HG03565 (cell line): ENCODE measurements around the gene SCYGR3.

Source experiments
- ATAC-seq: cut with Tn5 transposase; IDR thresholded peaks from one replicate; pipeline ENCODE4 v1.9.1; 2021; ENCODE audit warnings: mild to moderate bottlenecking, moderate library complexity; ENCODE audit not compliant: unreplicated experiment

The SCYGR3 gene, protein sequence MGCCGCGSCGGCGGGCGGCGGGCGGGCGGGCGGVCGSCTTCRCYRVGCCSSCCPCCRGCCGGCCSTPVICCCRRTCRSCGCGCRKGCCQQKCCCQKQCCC

GRCh38 chr2:227614740-227615139, at the start of gene SCYGR3:
SCYGR3 (minus strand) TSS chr2:227614840; CDS start chr2:227614840, 0 bp downstream.
- no peak for ATAC-seq

GRCh38 chr2:227661827-227662226, 47.2 kb upstream of the SCYGR3 start:
- ATAC-seq = no peak

- ATAC-seq = no peak
These were observed 46.5 kb upstream of the SCYGR3 start for GRCh38 chr2:227661025-227661649.

DNA sequence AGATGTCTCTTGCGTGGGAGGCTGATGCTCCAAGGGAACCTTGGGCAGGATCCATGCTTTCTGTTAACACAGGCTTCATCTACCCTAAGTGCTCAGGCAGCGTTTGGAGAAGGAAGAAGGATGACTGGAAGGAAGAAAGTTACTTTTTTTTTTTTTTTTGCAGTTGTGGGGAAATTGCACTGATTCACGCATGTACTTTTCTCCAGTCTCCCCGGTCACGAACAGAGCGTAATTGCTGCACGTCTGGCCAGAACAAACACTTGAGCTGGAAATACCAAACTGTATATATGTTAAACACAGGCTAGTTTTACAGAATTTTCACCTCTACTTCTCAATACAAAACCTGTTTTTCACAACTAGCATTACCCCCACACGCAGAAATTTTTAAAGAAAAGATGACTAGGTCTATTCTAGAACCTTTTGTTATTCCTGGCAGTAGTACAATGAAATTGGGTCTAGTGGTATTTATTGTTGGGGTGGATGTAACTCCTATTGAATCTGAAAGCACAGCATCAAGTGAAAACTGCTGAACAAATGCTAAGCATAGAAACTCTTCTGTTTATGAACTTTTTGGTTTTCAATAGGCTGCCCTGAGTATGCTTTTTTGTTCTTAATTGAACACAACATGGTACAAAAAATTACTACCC, 42.7 kb upstream of the SCYGR3 start:
- no peak for ATAC-seq

GRCh38 chr2:227655454-227655853, 40.8 kb upstream of the SCYGR3 start:
- no peak for ATAC-seq

GRCh38 chr2:227654426-227654825, 39.8 kb upstream of the SCYGR3 start:
- no peak for ATAC-seq

DNA sequence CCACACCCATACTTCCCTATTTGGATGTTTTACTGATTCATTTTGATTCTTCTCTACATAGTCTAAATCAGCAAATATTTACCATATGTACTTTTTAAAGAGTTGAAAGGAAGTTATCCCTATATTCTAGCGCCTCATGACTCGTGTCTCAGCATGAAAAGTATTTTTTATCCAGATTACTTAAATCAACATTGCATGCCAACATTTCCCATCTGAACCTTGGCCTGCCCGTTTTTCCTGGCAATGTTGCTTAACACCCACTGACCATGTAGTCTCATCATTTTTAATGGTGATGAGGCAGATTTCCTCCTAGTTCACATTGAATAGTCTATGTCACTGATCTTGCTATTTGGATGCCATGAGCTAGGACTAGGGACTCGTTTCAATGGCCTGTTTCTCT, 38.8 kb upstream of the SCYGR3 start:
- no peak for ATAC-seq

- no peak for ATAC-seq
These were observed 29.4 kb upstream of the SCYGR3 start for GRCh38 chr2:227643990-227644551.

- ATAC-seq = no peak
These were observed 28.0 kb upstream of the SCYGR3 start for GRCh38 chr2:227642656-227643055.

DNA sequence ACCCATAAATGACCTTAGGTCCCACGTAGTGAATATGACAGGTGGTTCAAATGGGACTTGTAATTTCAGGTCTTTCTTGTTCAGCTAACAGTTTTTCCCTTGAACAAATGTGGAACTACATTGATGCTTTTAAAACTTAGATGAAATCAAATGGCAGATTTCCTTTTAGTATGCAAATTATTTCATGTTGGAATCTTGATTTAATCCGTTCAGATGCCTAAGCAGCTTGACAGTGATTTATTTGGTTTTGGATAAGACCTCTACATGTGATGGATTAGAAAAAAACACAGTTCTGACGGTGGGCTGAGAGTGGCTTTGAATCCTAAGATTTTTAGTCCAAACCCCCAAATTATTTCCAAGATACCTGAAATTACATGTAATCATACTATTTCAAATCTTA, 19.6 kb upstream of the SCYGR3 start:
- ATAC-seq = no peak

DNA sequence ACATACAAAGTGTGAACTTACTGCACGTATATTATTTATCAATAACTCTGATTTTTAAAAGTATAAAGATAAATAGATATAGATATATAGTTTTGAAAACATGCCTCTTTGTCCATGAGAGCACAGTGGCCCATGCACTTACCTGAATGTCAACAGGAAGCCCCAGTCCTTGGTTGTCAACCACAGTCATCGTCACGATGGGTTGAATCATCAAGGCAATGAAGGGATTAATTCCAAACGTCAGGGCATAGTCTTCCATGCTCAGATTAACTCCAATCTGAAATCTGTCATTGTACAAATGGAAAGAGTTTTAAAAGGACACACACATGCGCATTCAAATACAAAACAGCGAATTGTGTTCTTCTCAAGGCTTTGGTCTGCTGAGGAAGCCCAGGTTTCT, 18.2 kb upstream of the SCYGR3 start:
- ATAC-seq = no peak

- no peak for ATAC-seq
These were observed 15.7 kb upstream of the SCYGR3 start for GRCh38 chr2:227630322-227630721.

- ATAC-seq = no peak
These were observed 14.8 kb upstream of the SCYGR3 start for GRCh38 chr2:227629435-227629834.

DNA sequence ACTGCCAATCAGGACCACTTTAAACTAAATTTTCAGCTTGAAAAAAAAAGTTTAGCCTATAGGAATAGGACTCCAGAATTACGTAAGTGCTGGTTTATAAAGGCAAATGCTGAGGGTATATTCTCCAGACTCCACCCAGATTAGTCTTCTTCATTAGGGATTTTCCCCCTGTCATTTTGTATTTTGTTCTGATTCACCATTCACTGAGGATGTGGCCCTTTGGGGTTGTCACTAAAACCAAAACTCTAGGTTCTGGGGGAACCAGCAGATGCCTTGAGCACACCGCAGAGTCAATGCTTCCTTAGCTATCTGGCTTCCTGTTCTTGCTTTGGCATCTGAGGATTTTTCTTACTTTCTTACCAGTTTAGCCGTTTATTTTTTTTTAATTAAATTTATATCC, 13.1 kb upstream of the SCYGR3 start:
- ATAC-seq = peak; percentile 96

DNA sequence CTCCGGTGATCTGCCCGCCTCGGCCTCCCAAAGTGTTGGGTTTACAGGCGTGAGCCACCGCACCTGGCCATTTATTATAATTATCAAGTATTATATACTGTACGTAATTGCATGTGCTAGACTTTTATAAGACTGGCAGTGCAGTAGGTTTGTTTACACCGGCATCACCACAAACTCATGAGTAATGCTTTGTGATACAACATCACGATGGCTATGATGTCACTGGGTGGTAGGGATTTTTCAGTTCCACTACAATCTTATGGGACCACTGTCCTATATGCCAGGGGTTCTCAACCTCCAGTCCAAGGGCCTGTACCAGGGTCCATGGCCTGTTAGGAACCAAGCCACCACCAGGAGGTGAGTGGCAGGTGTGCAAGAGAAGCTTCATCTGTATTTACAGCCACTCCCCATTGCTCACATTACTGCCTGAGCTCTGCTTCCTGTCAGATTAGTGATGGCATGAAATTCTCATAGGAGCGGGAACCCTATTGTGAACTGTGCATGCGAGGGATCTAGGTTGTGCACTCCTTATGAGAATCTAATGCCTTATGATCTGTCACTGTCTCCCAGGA, 12.0 kb upstream of the SCYGR3 start:
- ATAC-seq = no peak

GRCh38 chr2:227625420-227625819, 10.8 kb upstream of the SCYGR3 start:
- no peak for ATAC-seq

DNA sequence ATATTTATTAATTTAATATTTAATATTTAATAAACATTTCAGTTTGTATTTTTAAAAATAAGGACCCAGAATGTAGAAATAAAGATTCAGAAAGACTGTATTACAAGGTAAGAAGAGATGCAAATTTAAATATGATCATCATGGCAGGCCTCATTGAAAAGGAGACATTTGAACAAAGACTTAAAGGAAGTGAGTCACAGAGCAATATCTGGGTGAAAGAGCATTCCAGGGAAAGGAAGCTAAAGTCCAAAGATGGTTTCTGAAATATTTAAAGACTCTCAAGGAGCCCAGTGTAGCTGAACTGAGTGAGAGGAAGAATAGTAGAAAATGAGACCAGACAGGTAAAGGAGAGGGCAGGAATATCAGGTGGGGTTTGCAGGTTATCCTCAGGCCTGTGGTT, 8.6 kb upstream of the SCYGR3 start:
- ATAC-seq = no peak

DNA sequence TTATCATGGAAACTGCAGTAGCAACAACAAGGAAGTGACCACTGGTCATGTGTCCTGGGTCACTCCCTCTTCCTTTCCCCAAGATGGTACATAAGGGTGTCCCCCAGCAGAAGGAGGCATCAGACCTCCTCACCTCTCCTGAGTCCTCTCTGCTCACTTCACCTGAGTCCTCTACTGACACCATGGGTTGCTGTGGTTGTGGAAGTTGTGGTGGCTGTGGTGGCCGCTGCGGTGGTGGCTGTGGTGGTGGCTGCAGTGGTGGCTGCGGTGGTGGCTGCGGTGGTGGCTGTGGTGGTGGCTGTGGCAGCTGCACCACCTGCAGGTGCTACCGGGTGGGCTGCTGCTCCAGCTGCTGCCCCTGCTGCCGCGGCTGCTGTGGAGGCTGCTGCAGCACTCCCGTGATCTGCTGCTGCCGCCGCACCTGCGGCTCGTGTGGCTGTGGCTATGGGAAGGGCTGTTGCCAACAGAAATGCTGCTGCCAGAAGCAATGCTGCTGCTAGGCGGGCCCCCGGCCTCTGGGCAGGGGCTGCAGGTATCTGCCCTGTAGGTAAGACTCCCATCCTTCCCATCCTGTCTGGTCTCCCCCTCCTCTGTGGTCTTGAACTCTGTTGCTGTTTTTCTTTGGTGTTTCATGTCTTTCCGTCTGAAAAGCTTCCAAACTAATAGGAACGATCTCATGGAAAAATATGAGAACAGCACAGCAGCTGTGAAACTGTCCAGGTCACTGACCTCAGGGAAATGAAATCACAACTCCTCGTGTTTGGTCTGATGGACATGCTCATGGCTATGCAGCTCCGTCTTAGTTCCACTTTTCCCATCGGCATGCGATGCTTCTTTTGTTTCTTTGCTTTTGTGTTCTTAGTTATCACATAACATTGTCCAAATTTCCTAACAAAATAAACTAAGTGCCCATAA, 2.9 kb upstream of the SCYGR3 start, which contains the start of gene SCYGR4:
TSS of gene SCYGR4 (plus strand) at position 183 of the 915 bp plus-strand sequence. CDS start at position 183, 0 bp downstream.
- no peak for ATAC-seq

DNA sequence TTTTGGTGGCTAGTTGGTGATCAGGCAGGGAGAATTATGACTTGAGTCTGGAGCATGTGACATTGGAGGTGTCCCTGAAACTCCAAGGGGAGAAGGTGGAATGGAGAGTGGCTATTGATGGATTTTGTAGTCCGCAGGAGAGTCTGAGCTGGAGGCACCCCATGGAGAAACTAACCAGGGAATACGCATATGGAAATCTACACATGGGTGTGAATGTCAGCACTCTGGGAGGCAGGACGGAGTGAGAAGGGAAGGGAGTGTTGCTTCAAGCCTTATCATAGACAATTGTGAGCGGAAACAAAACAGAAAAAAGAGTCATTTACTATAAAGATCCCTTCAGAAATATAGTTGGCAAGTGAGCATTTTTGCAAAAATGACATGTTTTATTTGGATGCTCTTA, 2.0 kb upstream of the SCYGR3 start:
- no peak for ATAC-seq

DNA sequence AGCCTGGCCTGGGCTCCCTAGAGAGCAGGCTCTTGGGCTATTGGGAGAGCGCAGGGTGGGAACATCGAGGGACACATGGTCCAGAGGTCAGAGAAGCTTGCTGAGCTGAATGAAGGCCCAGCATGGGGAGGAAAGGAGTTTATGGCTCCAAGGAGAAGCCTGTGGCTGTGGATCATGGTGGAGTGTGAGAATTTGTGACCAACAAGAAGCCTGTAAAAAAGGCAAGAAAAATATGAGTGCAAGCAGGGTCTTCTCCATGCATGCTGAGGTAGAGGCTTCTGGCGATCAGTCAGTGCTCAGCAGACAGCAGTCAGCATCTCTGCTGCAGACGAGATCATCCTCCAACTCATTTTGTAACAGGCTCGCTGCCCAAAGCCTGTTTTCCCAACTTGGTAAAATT, 1.3 kb upstream of the SCYGR3 start:
- ATAC-seq = no peak

- no peak for ATAC-seq
These were observed 541 bp upstream of the SCYGR3 start for GRCh38 chr2:227615181-227615580.
